HG03045 (cell line): Measurements from ENCODE around the gene TSC2.
"Not testable (repeated sequence)": the region's sequence is repeated elsewhere in the genome, so short reads cannot be mapped to it uniquely, and the experiment has no call there.

ENCODE experiments used
- ATAC-seq: cut with Tn5 transposase; IDR thresholded peaks from one replicate; pipeline ENCODE4 v1.9.1; 2021; ENCODE audit warnings: mild to moderate bottlenecking, moderate library complexity; ENCODE audit not compliant: unreplicated experiment

TSC2 gene

DNA sequence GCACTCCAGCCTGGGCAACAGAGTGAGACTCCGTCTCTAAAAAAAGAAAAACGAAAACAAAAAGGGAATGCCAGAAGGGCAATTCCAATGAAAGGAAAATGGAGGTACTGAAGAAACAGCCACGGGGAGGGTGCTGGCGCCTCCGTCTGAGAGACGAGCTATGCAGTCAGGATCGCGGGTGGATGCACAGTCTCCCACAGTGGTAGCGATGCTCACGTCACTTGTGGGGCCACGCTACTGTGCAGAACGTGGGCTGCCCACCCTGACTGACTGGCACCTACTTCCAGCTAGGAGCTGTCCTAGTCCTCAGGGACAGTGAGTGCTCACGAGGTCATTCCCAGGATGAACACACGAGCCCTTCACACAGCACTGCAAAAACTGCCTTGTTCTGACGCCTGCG is 53.8 kb downstream of the TSC2 start:
- not testable (repeated sequence) for ATAC-seq

GRCh38 chr16:2102471-2102870 is 54.7 kb downstream of the TSC2 start:
- no peak for ATAC-seq

DNA sequence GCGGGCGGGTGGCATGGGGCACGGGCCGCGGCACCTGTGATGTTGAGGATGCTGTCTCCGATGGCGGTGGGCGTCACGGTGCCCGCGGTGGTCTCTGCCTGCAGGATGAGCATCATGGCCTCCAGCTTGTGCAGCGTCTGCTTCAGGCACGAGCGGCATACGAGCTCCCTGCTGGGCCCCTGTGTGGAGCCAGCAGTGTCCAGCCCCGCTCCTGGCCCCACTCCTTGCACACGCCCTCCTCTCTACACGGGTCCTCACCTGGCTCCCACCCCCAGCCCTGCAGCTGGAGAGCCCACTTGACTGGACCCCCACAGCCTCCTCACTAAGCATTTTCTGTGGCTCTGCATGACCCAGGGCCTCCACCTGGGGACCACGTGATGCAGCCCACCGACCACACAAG is 56.7 kb downstream of the TSC2 start:
- ATAC-seq: not testable (repeated sequence)

DNA sequence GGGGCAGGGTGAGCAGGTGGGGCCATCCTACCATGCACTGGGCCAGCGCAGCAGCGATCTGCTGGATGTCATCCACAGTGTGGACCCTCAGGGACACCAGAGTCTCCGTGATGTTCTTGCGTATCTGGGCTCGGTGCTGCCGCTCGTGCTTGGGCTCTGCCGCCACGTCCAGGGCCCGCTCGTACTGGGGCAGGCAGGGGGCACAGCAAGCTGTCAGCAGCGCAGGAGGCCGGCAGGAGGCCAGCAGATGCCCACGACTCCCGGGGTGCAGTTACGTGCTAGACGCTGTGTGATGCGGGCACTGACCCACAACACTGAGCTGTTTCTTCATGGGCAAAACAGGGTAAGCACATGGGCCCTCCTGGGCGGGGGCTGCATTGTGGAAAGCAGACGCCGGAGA is 57.5 kb downstream of the TSC2 start:
- not testable (repeated sequence) for ATAC-seq

DNA sequence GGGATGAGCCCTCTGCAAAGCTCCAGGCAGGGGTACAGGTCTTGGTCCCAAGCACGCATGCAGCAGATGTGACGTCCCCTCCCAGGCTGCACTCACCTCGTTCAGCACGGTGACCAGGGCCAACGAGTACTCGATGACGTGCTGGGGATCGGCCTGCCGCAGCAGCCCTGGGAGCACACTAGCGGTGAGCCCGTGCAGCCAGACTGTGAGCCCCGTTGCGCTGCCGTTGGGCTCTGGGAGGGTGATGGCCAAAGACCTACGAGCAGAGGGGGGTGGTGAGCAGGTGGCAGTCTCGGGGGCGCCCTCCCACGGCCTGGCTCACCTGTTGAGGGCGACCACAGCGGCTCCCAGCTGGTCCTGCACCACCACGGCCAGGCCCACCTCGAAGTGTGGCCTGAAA is 58.0 kb downstream of the TSC2 start:
- ATAC-seq: not testable (repeated sequence)

- ATAC-seq: not testable (repeated sequence)
Measured at GRCh38 chr16:2106211-2106610, 58.4 kb downstream of the TSC2 start.

GRCh38 chr16:2107121-2107790 is 59.5 kb downstream of the TSC2 start:
- ATAC-seq: not testable (repeated sequence)

- ATAC-seq: not testable (repeated sequence)
Measured at GRCh38 chr16:2107791-2108125, 60.0 kb downstream of the TSC2 start.

- not testable (repeated sequence) for ATAC-seq
Measured at GRCh38 chr16:2108446-2109270, 60.9 kb downstream of the TSC2 start.

DNA sequence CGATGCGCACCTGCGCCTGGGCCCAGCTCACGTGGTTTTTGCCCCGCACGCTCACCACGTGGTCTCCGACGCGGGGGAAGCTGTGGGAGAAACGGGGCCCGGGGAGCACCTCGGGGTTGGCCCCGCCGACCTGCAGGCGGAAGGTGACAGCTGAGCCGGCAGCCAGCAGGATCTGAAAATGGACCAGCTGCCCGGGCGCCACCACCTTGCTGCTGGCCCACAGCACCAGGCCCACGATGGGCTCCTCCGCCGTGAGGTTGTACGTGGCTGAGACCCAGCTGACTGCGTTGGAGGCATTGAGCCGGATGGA is 61.4 kb downstream of the TSC2 start:
- not testable (repeated sequence) for ATAC-seq

- not testable (repeated sequence) for ATAC-seq
Measured at GRCh38 chr16:2109872-2110271, 62.1 kb downstream of the TSC2 start.

- not testable (repeated sequence) for ATAC-seq
Measured at GRCh38 chr16:2110332-2111008, 62.7 kb downstream of the TSC2 start.

DNA sequence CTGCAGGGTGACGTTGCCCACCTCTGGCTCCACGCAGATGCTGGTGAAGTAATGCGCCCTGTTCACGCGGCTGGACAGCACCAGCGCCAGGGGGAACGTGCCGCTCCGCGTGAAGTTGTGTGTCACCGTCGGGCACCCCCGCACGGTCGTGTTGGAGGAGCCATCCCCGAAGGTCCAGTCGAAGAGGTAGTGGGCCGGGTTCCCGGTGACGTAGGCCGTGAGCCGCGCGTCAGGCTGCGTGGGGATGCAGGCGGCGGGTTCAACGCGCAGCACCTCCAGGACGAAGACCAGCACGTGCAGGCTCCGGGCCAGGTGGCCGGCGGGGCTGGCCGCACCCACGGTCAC is 63.2 kb downstream of the TSC2 start:
- not testable (repeated sequence) for ATAC-seq

DNA sequence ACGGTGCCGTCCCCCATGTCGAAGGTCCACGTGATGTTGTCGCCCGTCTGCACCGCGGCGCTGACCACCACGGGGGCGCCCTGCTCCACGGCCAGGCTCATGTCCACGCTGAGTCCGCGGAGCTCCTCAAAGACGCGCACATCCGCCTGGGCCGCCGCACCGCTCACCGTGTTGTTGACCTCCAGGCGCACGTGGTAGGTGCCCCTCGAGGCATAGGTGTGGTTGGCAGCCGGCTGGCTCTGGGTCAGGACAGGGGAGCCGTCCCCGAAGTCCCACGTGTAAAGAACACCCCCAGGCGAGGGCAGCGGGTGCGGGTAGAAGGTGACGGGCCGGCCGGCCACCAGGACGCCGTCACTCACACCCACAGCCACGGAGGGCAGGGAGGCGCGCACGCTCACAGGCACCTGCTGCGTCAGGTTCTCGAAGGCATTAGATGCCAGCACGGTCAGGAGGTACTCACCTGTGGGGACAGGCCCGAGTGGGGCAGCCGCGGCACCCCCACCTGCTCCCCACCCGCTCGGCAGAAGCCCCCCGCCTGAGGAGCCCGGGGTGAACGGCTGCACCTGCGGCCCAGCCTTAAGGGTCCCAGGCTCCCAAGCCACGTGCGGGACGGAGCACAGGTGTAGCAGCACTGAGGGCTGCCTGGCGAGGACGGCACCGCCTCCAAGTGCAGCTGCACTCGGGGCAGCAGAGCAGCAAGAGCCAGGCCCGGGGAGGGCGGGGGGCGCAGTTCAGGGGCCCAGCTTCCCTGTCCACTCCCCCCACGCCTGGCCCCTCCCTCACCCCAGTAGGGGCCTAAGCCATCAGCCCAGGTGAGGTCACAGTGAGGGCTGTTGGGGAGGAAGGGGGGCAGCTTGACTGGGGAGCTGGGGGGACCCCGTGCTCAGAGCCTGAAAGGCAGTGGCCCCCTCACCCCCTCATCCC is 63.9 kb downstream of the TSC2 start:
- ATAC-seq: not testable (repeated sequence)

DNA sequence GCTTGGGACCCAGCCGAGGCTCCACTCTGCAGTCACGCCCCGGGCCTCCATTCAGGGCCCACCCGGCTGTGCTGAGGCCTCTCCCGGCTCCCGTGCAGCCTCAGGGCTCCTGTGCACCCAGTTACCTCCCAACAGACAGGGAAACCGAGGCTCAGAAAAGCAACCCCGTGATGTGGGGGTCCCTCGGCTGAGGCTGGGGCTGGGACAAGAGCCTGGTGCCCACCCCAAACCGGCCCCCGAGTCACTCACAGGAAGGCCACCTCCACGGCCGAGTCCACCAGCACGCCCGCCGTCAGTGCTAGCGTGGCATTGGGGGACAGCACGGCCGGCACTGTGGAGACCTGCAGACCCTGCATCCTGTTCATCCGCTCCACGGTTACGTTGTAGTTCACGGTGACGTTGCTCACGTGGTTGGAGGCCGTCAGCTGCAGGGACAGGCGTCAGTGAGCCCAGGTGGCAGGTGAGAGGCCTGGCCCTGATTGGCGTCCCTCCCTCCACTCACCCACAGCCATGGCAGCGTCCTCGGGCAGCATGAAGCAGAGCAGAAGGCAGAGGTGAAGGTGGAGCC is 64.8 kb downstream of the TSC2 start:
- ATAC-seq: not testable (repeated sequence)

DNA sequence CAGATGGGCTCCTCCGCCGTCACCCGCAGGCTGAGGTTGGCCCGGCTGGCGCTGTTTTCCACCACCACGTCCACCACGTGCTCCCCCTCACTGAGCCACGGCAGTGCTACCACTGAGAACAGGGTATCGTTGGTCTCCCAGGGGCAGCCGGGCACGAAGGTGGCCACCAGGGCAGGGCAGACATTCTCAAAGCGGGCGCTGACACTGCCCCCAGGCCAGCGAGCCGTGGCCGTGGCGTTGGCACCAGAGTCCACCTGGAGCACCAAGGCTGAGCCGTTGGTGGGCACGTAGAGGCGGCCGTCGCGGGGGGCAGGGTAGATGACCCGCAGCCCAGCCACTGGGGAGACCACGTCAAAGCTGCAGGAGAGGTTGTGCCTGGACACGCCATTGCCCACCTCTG is 66.4 kb downstream of the TSC2 start:
- ATAC-seq: not testable (repeated sequence)

DNA sequence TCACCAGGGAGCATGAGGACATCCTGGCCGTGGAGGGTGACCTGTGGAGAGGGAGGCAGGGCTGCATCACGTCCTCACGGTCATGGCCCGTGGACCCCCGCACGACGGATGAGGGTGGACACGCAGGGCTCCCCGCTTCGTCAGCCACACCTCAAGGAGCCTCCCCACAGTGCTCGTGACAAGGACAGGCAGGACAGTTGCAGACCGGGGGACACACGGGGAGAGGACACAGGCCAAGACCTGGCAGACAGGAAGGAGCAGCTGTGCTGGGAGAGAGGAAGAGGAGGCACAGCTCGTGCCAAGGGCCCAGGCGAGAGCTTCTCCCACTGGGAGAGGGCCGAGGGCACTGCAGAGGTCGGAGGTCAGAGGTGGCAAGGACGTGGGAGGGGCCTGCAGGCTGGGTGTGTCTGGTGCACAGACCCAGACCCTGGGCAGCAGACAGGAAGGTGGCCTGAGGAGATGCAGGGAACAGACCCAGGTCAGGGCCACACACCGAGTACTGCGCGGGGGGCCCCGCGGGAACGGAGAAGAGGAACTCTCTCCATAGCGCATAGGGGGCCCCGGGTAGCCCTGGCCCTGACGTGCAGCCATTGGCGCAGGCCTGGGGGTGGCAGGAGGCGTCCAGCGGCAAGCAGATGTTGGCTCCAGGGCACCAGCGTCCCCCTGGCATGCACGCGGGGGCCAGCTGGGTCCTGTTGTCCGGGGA is 67.3 kb downstream of the TSC2 start:
- not testable (repeated sequence) for ATAC-seq

DNA sequence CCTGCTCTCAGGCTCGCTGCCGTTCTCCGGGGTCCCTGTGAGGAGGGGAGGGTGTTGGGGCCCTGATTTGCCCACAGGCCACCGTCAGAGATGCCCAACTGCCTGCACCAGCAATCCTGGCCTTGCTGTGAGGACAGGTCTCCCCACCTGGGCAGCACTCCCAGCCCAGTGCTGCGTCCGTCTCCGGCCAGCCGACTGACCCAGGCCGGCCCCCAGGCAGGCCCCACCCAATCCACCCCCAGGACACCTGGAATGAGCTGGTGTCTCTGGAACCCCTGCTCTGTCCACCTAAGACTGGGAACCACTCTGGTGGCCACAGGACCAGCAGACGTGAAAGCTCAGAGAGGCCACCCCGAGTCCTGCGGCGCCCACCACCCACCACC is 67.8 kb downstream of the TSC2 start:
- no peak for ATAC-seq

DNA sequence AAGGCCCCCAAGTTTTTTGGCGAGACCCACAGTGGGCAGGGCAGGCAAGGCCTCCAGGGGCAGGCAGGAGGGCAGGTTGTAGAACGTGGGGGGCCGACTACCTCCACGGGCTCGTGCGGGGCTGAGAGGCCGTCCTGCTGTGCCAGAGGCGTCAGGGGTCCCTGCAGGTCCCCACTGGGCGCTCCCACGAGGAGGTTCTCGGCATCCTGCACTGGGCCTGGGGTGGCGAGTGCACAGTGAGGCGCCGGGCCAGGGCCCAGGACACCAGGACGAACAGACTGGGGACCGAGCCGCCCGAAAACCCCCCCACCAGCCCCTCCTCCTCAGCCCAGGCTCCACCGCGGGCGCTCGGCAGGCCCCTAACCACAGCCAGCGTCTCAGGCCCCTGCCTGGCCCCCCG is 68.6 kb downstream of the TSC2 start:
- ATAC-seq: not testable (repeated sequence)

- ATAC-seq: not testable (repeated sequence)
Measured at GRCh38 chr16:2117341-2117740, 69.6 kb downstream of the TSC2 start.
